Measurements from ENCODE around the gene NOL9.

NOL9 gene

DNA sequence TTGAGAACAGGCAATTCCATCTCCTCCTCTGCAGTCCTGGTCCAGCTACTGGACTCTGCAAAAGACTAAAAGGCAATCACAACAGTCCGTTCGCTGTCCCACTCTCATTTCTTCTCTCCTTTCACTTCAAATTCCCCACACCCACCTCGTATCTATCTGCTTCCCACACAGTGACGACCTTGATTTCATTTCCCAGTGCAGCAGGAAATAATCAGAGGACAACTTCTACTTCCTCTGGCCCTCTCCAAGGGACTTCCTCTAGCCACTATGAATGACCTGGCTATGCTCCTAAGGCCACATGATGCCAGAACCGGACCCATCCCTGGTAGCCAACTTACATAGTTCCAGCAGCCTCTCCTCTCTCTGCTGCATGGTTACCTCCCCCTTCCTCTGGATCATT is 8.0 kb downstream of the NOL9 start:
- no peak overlapping the region for H3K14ac ChIP-seq (ENCODE audit: low read length)
- H3K27me3 ChIP-seq (ENCODE audit: insufficient read depth, low read length) = no peaks in the 10 kb centered on the region
- H3K4me3 ChIP-seq (ENCODE audit: low read depth, low read length) = no peak overlapping the region
- no peak overlapping the region for H2AK5ac ChIP-seq (ENCODE audit: low read length)
- H3K27ac ChIP-seq (ENCODE audit: low read depth, low read length) = no peak overlapping the region
- H3K79me1 ChIP-seq (ENCODE audit: low read length) = no peaks in the 10 kb centered on the region
- no peaks in the 10 kb centered on the region for H3K4me1 ChIP-seq (ENCODE audit: control insufficient read depth in 1 of 2, insufficient read depth in 2 of 2, low read length in 2 of 2)
- H3K4me2 ChIP-seq (ENCODE audit: low read length) = no peak overlapping the region
- H2BK12ac ChIP-seq (ENCODE audit: low read length) = no peak overlapping the region
- no peaks in the 10 kb centered on the region for H3K79me2 ChIP-seq (ENCODE audit: control insufficient read depth, insufficient read depth, low read length, poor library complexity)
- no peak overlapping the region for H3K23ac ChIP-seq (ENCODE audit: low read length)
- H2BK5ac ChIP-seq (ENCODE audit: low read depth, low read length, poor library complexity) = no peak overlapping the region
- no peak overlapping the region for H3K18ac ChIP-seq (ENCODE audit: low read length)
- no peak for DNase-seq
- H4K12ac ChIP-seq (ENCODE audit: low read depth, low read length) = no peak overlapping the region
- no peak overlapping the region for H3K9ac ChIP-seq (ENCODE audit: low read length)
- H3K4ac ChIP-seq (ENCODE audit: low read depth, low read length) = no peak overlapping the region
- no peak overlapping the region for H2BK120ac ChIP-seq (ENCODE audit: insufficient read depth, low read length, poor library complexity)
- peaks cover 1% of the 10 kb centered on the region for H3K9me3 ChIP-seq (ENCODE audit: insufficient read depth, low read depth, low read length)
- WGBS (ENCODE audit: extremely low coverage, insufficient coverage, insufficient read length) = 100% methylated on average over 4 of the region's 5 CpGs
- H4K91ac ChIP-seq (ENCODE audit: low read depth, low read length) = no peak overlapping the region
- H2AFZ ChIP-seq (ENCODE audit: insufficient read depth, low read length, poor library complexity) = no peak overlapping the region
- H3K36me3 ChIP-seq (ENCODE audit: control insufficient read depth in 1 of 2, insufficient read depth in 2 of 2, low read length in 2 of 2) = peaks cover 38 to 68% of the 10 kb centered on the region in 2 experiments
- H4K8ac ChIP-seq (ENCODE audit: low read depth, low read length) = no peak overlapping the region

DNA sequence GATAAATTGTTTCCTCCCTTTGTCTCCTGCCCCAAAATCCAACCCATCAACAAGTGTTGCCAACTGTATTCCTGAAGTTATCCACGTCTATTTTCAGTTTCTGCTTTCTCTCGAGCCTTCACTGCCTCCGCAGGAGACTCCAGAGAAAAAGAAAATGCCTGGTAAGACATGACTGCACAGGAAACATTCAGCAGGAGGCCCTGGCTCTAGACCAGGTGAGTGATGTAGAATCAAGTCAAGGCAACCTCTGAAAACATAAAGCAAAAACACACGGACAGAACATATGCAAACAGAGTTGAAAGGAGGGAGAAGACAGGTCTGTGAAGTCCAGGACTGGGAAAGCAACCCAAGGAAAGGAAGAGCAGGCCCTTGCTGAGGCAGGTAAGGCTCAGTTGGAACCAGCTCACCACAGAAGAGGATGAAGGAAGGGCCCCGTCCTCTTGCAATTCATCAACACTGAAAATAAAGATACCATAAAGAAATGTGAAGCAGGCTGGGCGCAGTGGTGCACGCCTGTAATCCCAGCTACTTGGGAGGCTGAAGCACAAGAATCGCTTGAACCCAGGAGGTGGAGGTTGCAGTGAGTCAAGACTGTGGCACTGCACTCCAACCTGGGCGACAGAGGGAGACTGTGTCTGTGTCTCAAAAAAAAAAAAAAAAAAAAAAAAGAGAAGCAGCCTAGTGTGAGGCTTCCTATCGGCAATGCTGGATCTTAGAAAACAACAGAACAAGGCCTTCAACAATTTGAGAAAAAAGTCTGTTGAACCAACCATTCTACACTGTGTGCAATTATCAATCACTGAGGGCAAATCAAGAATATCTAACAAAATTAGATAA is 8.8 kb downstream of the NOL9 start:
- peaks cover 40 to 69% of the 10 kb centered on the region in 2 experiments for H3K36me3 ChIP-seq (ENCODE audit: control insufficient read depth in 1 of 2, insufficient read depth in 2 of 2, low read length in 2 of 2)
- no peak overlapping the region for H3K4ac ChIP-seq (ENCODE audit: low read depth, low read length)
- H3K4me1 ChIP-seq (ENCODE audit: control insufficient read depth in 1 of 2, insufficient read depth in 2 of 2, low read length in 2 of 2) = no peaks in the 10 kb centered on the region
- H4K12ac ChIP-seq (ENCODE audit: low read depth, low read length) = no peak overlapping the region
- peaks cover 1% of the 10 kb centered on the region for H3K9me3 ChIP-seq (ENCODE audit: insufficient read depth, low read depth, low read length)
- no peak overlapping the region for H3K14ac ChIP-seq (ENCODE audit: low read length)
- H2BK5ac ChIP-seq (ENCODE audit: low read depth, low read length, poor library complexity) = no peak overlapping the region
- H2AK5ac ChIP-seq (ENCODE audit: low read length) = no peak overlapping the region
- H3K4me3 ChIP-seq (ENCODE audit: low read depth, low read length) = no peak overlapping the region
- H4K91ac ChIP-seq (ENCODE audit: low read depth, low read length) = no peak overlapping the region
- H2BK12ac ChIP-seq (ENCODE audit: low read length) = no peak overlapping the region
- H3K4me2 ChIP-seq (ENCODE audit: low read length) = no peak overlapping the region
- H3K79me2 ChIP-seq (ENCODE audit: control insufficient read depth, insufficient read depth, low read length, poor library complexity) = no peaks in the 10 kb centered on the region
- WGBS (ENCODE audit: extremely low coverage, insufficient coverage, insufficient read length) = no CpG with 5 or more reads among the region's 10 CpGs
- H4K8ac ChIP-seq (ENCODE audit: low read depth, low read length) = no peak overlapping the region
- H2AFZ ChIP-seq (ENCODE audit: insufficient read depth, low read length, poor library complexity) = no peak overlapping the region
- DNase-seq = no peak
- no peak overlapping the region for H3K23ac ChIP-seq (ENCODE audit: low read length)
- H3K27ac ChIP-seq (ENCODE audit: low read depth, low read length) = no peak overlapping the region
- H2BK120ac ChIP-seq (ENCODE audit: insufficient read depth, low read length, poor library complexity) = no peak overlapping the region
- no peaks in the 10 kb centered on the region for H3K27me3 ChIP-seq (ENCODE audit: insufficient read depth, low read length)
- H3K79me1 ChIP-seq (ENCODE audit: low read length) = no peaks in the 10 kb centered on the region
- no peak overlapping the region for H3K18ac ChIP-seq (ENCODE audit: low read length)
- no peak overlapping the region for H3K9ac ChIP-seq (ENCODE audit: low read length)

DNA sequence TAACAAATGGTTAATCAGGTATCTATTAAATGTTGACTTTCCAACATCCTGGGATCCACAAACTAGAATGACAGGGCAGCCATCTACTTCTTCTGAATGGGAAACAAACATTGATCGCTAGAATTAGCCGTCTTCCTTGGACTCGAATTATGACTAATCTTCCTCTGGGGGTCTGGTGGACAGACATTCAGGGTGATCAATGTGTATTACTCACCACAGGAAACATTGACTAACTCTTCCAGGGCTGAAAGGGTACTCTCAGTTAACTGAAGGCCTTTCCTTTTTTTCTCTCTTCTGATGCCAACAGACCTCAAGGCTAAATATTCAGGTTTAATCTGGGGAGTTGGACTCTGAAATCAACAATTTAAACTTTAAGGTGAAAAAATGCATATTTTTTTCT is 9.5 kb downstream of the NOL9 start:
- no peak overlapping the region for H4K12ac ChIP-seq (ENCODE audit: low read depth, low read length)
- no peak overlapping the region for H4K8ac ChIP-seq (ENCODE audit: low read depth, low read length)
- no peak for DNase-seq
- no peak overlapping the region for H2BK12ac ChIP-seq (ENCODE audit: low read length)
- no peak overlapping the region for H2BK120ac ChIP-seq (ENCODE audit: insufficient read depth, low read length, poor library complexity)
- H3K9ac ChIP-seq (ENCODE audit: low read length) = no peak overlapping the region
- H3K27ac ChIP-seq (ENCODE audit: low read depth, low read length) = no peak overlapping the region
- WGBS (ENCODE audit: extremely low coverage, insufficient coverage, insufficient read length) = no CpG with 5 or more reads among the region's 3 CpGs
- no peak overlapping the region for H2BK5ac ChIP-seq (ENCODE audit: low read depth, low read length, poor library complexity)
- H3K36me3 ChIP-seq (ENCODE audit: control insufficient read depth in 1 of 2, insufficient read depth in 2 of 2, low read length in 2 of 2) = peaks cover 38 to 66% of the 10 kb centered on the region in 2 experiments
- H3K4me2 ChIP-seq (ENCODE audit: low read length) = no peak overlapping the region
- no peak overlapping the region for H4K91ac ChIP-seq (ENCODE audit: low read depth, low read length)
- peaks cover 1% of the 10 kb centered on the region for H3K9me3 ChIP-seq (ENCODE audit: insufficient read depth, low read depth, low read length)
- H3K18ac ChIP-seq (ENCODE audit: low read length) = no peak overlapping the region
- H3K4me1 ChIP-seq (ENCODE audit: control insufficient read depth in 1 of 2, insufficient read depth in 2 of 2, low read length in 2 of 2) = no peaks in the 10 kb centered on the region
- H3K14ac ChIP-seq (ENCODE audit: low read length) = no peak overlapping the region
- no peak overlapping the region for H2AK5ac ChIP-seq (ENCODE audit: low read length)
- H3K27me3 ChIP-seq (ENCODE audit: insufficient read depth, low read length) = no peaks in the 10 kb centered on the region
- no peak overlapping the region for H2AFZ ChIP-seq (ENCODE audit: insufficient read depth, low read length, poor library complexity)
- H3K4ac ChIP-seq (ENCODE audit: low read depth, low read length) = no peak overlapping the region
- H3K79me2 ChIP-seq (ENCODE audit: control insufficient read depth, insufficient read depth, low read length, poor library complexity) = no peaks in the 10 kb centered on the region
- no peak overlapping the region for H3K4me3 ChIP-seq (ENCODE audit: low read depth, low read length)
- H3K23ac ChIP-seq (ENCODE audit: low read length) = no peak overlapping the region
- no peaks in the 10 kb centered on the region for H3K79me1 ChIP-seq (ENCODE audit: low read length)

DNA sequence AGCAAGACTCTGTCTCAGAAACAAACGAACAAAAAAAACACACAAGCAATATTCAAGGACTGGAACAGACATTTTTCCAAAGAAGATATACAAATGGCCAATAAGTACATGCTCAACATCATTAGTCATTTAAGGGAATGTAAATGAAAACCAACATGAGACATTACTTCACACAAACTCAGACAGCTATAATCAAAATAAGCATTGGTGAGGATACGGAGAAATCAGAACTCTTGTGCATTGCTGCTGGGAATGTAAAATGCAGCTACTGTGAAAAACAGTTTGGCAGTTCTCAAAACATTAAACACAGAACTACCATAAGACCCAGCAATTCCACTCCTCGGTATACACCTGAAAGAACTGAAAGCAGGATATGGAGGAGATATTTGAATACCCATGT is 15.4 kb downstream of the NOL9 start:
- no peak overlapping the region for H3K4ac ChIP-seq (ENCODE audit: low read depth, low read length)
- no peak overlapping the region for H3K9ac ChIP-seq (ENCODE audit: low read length)
- H2BK120ac ChIP-seq (ENCODE audit: insufficient read depth, low read length, poor library complexity) = no peak overlapping the region
- no peak overlapping the region for H4K91ac ChIP-seq (ENCODE audit: low read depth, low read length)
- no peak overlapping the region for H2AFZ ChIP-seq (ENCODE audit: insufficient read depth, low read length, poor library complexity)
- no peaks in the 10 kb centered on the region for H3K27me3 ChIP-seq (ENCODE audit: insufficient read depth, low read length)
- H4K8ac ChIP-seq (ENCODE audit: low read depth, low read length) = no peak overlapping the region
- H3K27ac ChIP-seq (ENCODE audit: low read depth, low read length) = no peak overlapping the region
- peaks cover 2 to 3% of the 10 kb centered on the region in 2 experiments for H3K4me1 ChIP-seq (ENCODE audit: control insufficient read depth in 1 of 2, insufficient read depth in 2 of 2, low read length in 2 of 2)
- no peaks in the 10 kb centered on the region for H3K79me2 ChIP-seq (ENCODE audit: control insufficient read depth, insufficient read depth, low read length, poor library complexity)
- peaks cover 21 to 24% of the 10 kb centered on the region in 2 experiments for H3K36me3 ChIP-seq (ENCODE audit: control insufficient read depth in 1 of 2, insufficient read depth in 2 of 2, low read length in 2 of 2)
- no peak overlapping the region for H4K12ac ChIP-seq (ENCODE audit: low read depth, low read length)
- H3K23ac ChIP-seq (ENCODE audit: low read length) = no peak overlapping the region
- no peak overlapping the region for H3K18ac ChIP-seq (ENCODE audit: low read length)
- no peak overlapping the region for H3K4me2 ChIP-seq (ENCODE audit: low read length)
- WGBS (ENCODE audit: extremely low coverage, insufficient coverage, insufficient read length) = no CpG with 5 or more reads among the region's 3 CpGs
- no peak for DNase-seq
- H2BK12ac ChIP-seq (ENCODE audit: low read length) = no peak overlapping the region
- H3K79me1 ChIP-seq (ENCODE audit: low read length) = no peaks in the 10 kb centered on the region
- no peak overlapping the region for H3K14ac ChIP-seq (ENCODE audit: low read length)
- no peak overlapping the region for H2AK5ac ChIP-seq (ENCODE audit: low read length)
- no peak overlapping the region for H2BK5ac ChIP-seq (ENCODE audit: low read depth, low read length, poor library complexity)
- H3K4me3 ChIP-seq (ENCODE audit: low read depth, low read length) = no peak overlapping the region
- no peaks in the 10 kb centered on the region for H3K9me3 ChIP-seq (ENCODE audit: insufficient read depth, low read depth, low read length)

Measured in trophoblast cell (in vitro differentiated cells and primary cell).